Smooth muscle cell of the brain vasculature (primary cell): Measurements from ENCODE around the gene PAN2.
"Not testable (repeated sequence)": the region's sequence is repeated elsewhere in the genome, so short reads cannot be mapped to it uniquely, and the experiment has no call there.

Experiments used
- DNase-seq: peaks from one replicate; pipeline ENCODE4 v3.0.0-alpha.2; 2012; ENCODE audit warnings: low read depth, low spot score

PAN2 gene

DNA sequence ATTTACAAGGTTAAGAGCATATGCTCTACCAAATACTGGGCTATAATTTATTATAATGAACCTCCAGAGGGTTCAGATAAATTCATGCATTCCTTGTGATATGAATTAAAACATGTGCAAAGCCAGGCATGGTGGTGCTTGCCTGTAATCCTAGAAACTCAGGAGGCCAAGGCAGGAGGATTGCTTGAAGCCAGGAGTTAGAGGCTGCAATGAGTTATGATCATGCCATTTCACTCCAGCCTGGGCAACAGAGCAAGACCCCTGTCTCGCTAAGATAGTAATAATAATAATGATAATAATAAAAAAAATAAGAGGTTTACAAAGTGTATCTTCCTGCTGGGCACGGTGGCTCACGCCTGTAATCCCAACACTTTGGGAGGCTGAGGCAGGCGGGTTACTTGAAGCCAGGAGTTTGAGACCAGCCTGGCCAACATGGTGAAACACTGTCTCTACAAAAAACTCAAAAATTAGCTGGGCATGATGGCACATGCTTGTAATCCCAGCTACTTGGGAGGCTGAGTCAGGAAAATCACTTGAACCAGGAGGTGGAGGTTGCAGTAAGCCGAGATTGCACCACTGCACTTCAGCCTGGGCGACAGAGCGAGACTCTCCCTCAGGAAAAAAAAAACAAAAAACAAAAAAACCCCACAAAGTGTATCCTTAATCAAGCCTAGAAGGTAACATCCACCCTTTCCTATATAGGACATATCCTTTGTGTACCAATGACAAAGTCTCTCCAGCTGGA lies 26.4 kb downstream of the PAN2 start:
- no peak for DNase-seq

DNA sequence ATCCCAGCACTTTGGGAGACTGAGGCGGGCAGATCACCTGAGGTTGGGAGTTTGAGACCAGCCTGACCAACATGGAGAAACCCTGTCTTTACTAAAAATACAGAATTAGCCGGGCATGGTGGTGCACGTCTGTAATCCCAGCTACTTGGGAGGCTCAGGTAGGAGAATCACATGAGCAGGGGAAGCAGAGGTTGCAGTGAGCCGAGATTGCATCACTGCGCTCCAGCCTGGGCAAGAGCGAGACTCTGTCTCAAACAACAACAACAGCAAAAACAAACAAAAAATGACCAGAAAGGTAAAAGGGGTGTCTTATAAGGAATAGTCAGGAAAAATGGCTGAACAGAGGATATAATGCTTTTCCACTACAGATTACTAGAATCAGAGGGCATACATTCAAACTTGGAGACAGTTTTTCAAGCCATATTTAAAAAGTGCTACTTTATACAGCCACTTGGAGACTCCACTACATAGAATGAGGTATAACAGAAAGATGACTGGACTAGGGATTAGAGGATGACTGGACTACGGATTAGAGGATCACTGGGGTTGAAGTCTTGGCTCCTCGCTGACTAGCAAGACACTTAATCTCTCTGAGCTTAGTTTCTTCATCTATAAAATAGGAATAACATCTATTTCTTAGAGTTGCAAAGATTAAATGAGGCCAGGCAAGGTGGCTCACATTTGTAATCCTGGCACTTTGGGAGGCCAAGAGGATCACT lies 28.8 kb downstream of the PAN2 start:
- DNase-seq, result no peak

DNA sequence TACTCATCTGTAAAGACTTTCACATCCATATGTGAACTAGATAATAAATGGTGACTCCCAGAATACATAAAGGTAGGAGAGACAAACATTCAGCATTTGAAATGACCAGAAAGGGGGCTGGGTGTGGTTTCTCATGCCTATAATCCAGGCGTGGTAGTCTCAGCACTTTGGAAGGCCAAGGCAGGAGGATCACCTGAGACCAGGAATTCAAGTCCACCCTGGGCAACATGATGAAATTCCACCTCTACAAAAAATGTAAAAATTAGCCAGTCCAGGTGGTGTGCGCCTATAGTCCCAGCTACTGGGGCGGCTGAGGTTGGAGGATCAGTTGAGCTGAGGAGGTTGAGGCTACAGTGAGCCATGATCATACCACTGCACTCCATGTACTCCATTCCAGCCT lies 29.5 kb downstream of the PAN2 start:
- DNase-seq, result no peak

DNA sequence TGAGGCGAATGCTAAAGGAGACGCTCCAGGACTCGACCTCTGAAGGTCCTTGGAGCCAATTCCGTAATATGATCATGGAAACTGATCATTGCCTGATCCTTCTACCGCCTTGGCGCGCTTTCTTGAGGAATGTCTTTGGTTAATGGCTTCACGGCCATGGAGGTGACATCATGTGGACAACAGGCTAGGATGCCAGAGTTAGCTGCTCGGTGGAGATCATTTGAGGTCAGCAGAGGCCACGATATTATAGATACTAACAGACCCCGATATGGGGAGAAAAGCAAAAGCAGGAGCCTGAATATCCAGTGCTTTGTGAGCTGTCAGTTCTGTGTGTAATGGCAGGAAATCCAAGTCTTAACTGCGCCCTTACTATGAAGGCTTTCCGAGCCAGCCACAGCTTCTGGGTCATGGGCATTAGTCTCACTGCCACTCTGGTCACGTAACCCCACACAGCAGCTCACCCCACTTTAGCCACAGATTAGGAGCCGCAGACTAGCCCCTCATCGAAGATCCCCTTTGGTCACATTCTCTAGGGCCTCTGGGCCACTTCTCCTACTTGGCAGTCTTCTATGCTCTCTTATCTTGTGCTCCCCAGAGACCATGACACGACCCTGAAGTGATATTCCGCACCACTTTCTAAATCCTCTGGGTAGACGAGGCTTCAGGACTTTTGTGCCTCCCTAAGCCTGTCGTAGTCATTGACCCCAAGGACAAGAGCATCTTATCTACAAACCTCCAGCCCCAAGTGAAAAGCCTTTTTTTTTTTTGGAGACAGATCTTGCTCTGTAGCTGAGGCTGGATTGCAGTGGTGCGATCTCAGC lies 32.9 kb downstream of the PAN2 start:
- no peak for DNase-seq

DNA sequence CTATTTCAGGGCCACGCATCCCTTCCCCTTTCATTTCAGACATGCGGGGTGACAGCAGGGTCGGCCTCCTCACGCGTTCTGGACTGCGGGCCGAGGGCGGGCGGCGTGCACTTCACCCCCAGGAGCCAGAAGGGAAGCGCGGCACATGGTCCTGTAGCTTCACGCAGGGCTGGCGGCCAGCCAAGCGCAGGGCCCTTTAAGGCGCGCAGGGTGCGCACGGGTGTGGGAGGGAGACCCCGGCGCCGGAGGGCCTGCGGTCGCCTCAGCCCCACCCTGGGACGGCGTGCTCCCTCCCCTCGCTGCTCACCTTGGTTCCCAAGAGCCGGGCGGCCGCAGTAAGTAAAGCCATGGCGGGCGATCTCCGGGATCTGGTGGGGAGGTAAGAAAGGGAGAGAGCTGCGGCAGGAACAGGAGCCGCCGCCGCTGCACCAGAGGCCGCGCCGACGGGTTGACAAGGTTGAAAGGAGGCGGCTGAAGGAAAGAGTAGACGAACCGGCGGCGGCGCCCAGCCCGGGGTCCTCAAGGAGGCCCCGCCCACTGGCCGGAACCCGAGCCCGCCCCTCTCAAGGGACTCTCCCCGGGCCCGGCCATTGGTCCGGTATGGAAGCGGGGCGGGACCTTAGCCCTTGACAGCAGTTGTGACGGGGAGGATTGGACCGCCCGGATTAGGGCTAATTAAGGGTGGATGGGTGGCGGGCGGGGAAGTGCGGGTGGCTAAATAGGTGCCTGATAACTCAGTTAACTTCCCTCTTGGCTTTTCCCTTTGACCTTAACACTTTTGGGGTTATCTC lies 33.8 kb downstream of the PAN2 start, which contains the start of gene CS:
CS (minus strand) TSS at position 478 of the 791 bp plus-strand sequence; CDS start at position 349, 129 bp downstream.
- peak; percentile 94 for DNase-seq

DNA sequence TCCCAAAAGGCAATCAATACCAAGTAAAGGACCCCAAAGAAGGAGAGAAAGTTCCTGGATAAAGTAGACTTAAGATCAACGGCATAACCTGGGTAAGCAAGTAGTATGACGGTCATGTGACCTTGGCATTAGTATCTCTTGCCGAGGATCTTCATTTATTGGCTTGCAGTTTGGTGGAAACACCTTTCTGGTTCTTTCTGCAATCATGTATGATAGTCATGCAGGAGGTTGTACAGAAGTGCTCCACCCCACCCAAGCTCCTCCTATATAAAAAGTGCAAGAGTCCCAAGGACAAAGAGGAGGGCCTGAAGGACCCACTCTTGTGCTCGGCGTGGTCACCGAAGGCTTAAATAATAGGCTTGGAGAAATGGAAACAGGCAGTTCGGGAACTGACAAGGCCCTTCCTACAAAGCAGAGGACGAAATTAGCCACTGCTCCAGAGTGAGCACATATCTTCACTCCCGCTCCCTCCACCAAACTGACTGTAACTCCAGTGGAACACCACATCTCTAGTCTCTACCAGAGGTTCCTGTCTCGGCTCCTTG lies 34.4 kb downstream of the PAN2 start:
- peak; percentile 6 for DNase-seq

DNA sequence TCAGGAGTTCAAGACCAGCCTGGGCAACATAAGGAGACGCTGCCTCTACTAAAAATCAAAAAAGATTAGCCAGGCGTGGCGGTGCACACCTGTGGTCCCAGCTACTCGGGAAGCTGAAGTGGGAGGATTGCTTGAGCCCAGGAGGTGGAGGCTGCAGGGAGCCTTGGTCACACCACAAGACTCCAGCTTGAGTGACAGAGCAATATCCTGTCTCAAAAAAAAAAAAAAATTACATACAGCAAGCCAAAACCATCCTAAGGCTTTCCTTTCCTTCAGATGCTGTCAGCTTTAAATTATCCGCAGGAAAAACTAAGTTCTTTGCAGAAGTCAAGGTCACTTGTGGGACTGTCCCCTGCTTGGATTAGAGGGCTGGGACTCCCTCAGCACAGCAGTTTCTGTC lies 35.0 kb downstream of the PAN2 start:
- no peak for DNase-seq

DNA sequence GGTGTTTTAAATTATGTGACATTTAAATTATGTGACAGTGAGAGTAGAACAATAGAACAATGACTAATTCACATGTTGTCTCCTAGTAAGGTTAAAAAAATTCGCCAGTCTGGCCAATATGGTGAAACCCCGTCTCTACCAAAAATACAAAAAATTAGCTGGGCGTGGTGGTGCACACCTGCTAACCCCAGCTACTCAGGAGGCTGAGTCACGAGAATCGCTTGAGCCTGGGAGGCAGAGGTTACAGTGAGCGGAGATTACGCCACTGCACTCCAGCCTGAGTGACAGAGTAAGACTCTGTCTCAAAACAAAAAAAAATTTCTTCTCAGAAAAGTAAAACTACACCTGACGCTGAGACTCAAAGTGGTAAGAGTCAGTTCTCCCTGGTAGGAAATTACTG lies 36.4 kb downstream of the PAN2 start:
- DNase-seq, result no peak

DNA sequence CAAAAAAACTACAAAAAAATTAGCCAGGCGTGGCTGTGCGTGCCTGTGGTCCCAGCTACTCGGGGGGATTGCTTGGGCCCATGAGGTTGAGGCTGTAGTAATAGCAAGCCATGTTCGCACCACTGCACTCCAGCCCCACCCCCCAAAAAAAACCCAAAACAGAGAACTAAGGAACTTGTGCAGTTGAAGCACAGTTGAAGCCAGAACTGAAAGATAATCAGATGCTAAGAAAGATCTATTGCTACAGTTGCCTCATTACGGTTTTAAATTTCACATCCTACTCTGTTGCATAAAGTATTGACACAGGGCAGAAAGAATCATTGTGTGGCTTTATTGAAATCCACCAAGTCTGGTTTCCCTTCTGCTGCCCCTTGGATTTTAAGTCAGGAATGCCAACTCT lies 37.5 kb downstream of the PAN2 start:
- no peak for DNase-seq

DNA sequence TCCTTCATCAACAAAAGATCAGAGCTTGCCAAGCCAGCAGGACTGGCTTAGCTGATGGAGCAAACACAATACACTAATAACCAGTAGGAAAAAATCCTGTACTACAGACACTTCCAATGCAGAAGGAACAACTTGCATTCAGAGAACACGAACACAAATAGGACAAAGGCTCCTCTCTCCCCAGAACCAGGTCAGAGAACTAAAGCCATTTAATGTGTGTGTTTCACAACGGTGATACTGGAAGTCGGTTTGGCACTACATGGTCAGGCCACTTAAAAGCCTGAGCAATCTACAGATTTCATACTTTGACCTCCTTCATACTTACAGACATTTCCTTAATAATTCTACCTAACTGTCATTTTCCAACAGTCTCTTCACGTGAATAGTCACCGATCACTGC lies 40.0 kb downstream of the PAN2 start:
- DNase-seq, result no peak

DNA sequence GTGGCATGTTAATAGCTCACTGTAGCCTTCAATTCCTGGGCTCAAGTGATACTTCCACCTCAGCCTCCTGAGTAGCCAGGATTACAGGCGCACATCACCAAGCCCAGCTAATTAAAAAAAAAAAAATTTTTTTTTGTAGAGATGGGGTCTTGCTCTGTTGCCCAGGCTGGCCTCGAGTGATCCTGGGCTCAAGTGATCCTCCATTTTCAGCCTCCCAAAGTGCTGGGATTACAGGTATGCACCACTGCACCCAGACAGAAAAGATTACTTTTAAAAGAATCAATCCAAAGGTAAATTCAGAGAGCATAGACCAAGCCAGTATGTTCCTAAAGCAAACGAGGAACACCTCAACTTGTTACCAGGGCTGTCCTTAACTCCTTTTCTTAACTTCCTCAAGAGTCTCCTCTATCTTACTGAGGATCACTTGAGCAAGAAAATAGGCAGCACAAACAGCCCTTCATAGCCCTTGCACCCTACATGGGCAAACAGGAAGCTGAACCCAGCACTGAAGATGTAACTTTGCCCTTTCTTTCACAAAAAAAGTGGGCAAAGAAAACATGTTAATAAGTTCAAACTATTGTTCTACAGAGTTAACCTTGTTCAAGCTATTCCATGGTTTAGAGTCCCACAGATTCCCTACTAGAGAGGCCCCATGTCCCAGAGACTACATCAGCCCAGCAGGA lies 45.0 kb downstream of the PAN2 start:
- DNase-seq, result no peak

DNA sequence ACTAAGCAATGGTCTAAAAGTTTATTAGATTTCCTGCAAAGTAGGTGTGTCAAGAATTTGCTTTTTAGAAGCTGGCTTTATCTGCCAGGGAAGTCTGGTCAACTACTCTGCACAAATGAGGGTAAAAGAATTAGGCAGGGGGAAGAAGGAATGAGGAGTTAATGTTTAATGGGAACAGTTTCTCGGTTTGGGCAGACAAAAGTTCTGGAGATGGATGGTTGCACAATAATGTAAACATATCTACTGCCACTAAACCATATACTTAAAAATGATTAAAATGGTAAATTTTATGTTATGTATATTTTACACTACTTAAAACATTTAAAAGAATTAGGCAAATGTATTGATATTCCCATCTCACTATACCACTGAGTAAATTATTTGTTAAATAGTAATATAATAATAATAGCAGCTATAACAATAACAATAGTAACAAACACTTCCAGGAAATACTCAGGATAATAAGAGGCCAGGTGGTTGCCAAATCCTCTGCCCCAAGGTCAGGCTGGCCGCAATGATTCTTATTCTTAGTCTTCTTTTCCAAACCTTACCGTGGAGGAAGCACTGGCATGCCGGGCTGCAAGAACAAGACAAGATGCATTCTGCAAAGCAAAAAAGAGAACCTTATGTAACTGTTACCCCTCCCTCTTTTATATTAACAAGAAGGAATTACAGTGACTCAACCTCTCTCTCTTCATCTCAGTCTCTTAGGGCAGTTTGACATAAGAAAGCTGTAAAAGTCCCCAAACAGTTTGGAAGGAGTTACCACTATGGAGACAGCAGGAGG lies 47.6 kb downstream of the PAN2 start:
- DNase-seq, result no peak

DNA sequence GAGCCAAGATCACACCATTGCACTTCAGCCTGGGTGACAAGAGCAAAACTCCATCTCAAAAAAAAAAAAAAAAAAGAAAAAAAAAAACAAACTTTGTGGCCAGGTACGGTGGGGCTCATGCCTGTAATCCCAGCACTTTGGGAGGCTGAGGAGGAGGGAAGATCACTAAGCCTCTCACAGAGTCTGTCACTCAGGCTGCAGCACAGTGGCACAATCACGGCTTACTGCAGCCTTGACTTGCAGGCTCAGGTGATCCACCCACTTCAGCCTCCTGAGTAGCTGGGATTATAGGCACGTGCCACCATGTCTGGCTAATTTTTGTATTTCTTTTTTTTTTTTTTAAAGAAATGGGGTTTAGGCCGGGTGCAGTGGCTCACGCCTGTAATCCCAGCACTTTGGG lies 49.5 kb downstream of the PAN2 start:
- DNase-seq, result not testable (repeated sequence)

DNA sequence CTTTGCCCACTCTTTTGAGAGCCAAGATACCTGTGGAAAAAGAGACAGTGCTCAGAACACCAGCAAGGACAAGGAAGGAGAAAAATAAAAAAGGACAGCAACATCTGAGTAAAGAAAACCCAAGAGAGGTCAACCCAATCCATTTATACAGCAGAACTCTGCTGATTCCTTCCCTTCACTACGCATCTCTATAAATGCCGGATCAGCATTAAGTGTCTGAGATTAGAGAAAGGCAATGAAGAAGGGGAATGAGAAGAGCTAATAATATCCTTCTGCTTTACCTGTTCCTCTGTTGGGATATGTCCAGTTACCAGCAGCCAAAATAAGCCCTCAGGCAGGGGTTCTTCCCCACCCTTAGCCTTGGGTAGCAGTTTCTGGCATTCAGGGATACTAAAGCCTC lies 51.2 kb downstream of the PAN2 start:
- no peak for DNase-seq

DNA sequence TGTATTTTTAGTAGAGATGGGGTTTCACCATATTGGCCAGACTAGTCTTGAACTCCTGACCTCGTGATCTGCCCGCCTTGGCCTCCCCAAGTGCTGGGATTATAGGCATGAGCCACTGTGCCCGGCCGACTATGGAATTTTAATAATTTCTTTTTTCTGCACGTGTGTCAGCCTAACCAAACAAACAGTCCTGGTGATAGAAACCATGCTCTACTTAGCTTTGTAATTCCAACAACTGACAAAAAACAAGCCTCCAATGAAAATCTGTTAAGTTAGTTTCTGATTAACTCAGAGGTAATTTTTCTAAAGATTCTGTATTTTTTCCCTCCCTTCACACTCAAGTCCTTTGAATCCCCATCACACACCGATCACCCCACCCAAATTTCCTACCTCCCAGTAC lies 51.8 kb downstream of the PAN2 start:
- DNase-seq, result no peak

DNA sequence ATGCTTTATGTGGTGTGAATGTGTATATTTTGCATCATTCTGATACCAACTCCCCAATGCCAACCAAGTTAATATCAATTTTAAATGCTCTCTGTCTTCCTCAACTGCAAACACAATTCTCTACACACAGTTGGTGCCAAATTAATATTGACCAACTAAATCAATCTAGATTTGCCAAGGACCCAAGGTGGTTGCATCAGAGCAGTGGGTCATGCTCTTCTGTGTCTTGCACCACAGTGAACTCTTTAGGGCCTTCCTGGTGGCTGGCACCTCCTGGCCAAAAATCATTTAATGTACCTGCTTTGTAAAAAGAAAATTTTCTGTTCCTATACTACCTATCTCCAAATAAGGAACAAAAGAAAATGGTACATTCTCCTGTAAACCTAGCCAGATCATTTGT lies 53.0 kb downstream of the PAN2 start:
- DNase-seq, result no peak

DNA sequence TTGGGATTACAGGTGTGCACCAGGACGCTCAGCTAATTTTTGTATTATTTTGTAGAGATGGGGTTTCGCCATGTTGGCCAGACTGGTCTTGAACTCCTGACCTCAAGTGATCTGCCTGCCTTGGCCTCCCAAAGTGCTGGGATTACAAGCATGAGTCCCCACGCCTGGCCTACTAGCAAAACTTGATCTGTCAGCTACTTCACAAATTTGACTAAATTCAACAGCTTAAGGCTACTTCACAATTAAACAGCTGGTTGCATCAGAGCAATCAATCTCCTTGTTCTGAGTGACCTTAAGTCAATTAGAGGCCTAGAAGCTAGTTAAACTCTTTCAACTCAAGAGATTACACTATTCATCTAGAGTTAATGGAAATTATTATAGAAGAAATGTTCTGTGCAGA lies 54.9 kb downstream of the PAN2 start:
- no peak for DNase-seq

DNA sequence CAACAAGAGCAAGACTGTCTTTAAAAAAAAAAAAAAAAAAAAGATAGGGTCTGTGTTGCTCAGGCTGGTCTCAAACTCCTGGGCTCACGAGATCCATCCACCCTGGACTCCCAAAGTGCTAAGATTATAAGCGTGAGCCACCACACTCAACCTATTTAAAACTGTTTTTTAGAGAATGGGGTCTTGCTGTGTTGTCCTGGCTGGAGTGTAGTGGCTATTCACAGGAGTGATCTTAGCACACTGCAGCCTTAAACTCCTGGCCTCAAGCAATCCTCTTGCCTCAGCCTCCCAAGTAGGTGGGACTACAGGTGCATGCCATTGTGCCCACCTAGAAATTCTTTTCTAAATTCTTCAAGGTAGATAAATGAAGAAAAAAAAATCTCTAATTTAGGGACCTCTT lies 59.5 kb downstream of the PAN2 start:
- no peak for DNase-seq

DNA sequence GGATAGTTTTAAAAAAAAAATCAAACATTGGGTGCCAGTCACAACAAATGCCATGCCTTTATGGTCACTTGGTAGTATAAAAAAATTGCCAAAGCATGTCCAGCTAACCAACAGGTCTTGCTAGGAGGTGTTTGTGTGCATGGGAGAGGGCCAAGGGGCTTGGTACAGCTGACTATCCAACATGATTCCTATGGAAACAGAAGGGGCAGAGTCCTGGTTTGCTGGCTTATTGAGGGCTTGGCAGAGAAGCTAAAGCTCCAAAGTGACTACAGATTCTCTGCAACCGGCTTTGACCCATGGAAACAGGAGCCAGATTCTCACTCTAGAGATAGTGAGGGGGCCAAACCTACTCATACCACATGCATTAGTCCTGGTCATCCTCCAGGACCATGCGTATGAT lies 61.3 kb downstream of the PAN2 start:
- DNase-seq, result not testable (repeated sequence)

DNA sequence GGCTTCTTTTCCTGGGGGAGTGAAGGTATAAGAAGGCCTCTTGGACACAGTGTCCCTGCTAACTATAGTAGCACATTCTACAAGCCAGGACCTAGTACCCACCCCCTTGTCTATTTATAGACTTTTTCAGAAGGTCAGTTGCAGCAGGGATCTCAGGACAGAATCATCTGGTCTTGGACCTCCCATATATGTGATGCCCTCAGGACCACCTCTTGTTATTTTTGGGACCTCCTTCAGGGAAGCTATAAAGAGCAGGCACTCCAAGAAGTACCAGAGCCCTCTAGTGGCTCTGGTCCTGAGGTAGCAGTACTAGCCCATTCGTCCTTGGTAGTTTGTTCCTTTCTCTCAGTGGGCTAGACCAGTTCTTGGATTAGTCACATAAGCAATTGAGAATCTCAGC lies 62.8 kb downstream of the PAN2 start:
- no peak for DNase-seq
